Measurements from ENCODE around the gene SMIM9.

Gene SMIM9

DNA sequence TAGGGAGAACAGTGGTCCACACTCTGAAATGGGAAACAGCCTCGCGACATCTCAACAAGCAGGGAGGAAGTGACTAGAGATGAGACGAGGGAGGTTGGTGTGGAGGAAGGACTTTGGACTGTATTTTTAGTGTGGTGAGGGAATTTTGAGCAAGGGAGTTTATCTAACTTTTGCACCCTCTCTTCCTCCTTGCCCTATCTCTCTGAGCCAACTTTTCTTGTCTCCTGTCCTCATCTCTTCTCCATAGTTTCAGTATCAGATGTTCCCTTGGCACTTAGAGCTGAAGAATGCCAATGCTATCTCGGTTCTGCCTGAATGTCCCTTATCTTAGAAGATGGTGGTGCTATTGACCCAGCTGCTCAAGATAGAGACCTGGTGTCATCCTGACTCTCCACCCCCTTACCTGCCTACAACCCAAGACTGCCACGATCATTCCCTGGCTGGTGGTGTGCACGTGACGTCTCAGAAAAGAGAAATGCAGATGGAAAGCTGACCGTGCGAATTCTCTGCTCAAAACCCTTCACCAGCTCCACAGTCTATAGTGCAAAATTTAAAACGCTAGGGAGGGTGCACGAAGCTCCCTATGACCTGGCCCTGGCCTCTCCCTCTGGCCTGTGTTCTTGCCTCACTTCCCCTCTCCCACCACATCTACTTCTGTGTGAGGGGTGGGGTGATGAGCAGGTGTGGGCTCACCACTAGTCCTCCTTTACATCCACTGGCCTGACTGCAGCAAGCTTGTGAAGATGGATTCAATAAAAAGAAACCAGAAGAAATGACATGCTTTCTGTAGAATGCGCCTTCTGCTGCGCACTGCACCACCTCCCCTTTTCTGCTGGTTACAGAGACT, 50.1 kb downstream of the SMIM9 start:
- H3K4me3 ChIP-seq (ENCODE audit: low read depth, low read length): no peak overlapping the region

DNA sequence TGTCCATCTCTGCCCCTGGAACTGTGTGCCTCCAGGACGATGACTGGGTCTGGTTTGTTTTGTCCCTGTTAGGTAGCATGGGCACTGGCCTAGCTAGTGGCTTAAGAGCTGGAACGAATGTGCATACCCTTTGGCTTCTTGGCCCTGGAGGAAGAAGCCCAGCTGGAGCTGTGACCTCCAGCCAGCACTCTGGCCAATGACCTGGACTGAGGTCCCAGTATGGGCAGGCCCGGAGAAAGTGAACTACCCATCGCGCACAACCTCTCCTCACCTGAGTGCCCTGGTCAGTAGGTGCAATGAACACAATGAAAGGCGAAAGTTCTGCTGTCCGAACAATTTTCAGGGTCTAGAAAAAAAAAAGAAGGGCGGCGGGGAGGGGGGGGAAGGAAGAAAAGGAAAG, 53.5 kb downstream of the SMIM9 start:
- no peak overlapping the region for H3K4me3 ChIP-seq (ENCODE audit: low read depth, low read length)

DNA sequence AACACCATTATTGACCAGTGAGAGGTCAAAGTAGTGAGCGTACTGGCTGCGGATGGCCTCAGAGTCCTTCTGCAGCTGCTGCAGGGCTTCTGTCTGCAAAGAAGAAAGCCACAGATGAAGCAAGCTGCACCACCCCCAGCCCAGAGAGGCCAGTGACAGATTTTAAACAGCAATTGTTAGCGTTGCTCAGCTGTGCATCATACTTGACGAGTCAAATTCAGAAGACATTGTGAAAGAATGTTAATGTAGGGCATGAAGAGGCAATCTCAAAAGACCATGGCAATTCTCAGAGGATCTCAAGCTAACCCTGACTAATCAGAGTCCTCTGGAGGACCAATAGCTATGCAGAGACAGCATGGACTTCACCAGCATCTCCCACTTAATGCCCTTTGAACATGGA, 55.2 kb downstream of the SMIM9 start:
- no peak overlapping the region for H3K4me3 ChIP-seq (ENCODE audit: low read depth, low read length)

DNA sequence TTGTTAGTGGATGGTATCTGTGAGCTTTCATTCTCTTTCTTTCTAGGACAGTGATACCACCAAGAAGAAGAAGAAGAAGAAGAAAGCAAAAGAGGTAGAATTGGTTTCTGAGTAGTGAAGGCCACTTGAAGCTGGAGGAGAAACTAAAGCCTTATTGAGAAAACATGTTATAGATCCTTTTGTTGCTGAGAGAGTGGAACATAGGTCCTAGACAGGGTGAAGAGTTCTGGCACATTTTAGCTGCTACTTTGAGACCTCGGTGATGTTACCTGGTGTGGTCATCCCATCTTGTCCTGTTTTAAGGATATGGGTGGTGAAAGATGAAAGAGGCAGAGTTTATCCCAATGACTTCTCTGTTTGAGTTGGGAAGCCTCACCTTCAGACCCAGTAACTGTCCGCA, 57.7 kb downstream of the SMIM9 start:
- no peak overlapping the region for H3K4me3 ChIP-seq (ENCODE audit: low read depth, low read length)

DNA sequence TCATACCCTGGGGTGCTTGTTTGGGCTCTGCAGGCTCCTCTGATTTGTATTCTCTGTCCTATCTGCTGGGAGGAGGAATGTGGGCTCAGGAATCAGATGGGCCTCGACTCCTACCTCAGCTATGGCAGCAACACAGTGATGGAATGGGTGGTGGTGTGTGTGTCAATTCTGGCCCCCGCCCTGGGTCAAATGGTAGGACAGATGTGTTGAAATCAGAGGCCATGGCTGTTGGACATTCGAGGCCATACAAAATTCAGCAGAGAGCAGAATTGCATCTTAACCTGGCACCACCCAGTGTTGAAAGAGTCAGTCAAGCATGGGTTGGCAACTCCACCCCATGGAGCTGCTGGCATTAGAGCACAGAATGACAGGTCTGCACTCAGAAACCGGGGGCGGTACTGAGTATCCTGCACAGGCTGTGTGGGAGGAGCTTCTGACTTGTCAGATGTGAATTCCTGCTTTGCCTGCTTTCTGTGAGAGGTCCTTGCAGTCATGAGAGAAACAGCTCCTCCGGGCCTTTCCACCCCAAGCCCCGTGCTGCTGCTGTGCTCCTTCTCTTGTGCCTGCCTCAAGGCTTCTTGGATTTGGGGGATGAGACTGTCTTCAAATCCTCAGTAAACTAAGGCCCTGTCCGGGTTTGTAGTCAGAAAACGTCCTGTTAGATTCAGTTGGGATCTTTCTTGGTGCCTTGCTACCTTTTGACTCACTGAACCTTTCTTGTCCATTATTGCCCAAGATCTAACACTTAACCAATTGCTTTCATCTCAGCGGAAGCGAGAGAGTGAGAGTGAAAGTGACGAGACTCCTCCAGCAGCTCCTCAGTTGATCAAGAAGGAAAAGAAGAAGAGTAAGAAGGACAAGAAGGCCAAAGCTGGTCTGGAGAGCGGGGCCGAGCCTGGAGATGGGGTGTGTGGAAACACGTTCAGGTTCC, 58.8 kb downstream of the SMIM9 start:
- H3K4me3 ChIP-seq (ENCODE audit: low read depth, low read length): no peak overlapping the region

DNA sequence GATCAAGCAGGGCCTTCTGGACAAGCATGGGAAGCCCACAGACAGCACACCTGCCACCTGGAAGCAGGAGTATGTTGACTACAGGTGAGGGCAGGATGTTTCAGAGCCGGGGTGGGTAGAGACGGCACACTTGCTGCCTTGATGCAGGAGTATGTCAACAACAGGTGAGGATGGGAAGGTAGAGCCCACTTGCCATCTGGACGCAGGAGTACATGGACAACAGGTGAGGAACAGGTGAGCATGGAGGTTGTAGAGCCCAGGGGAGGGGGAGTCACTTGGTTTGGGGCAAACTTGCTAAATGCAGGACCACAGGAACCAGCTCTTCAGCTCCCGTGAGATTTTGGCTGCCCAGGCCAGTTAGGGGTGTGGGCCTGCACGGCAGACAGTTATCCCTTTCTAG, 59.8 kb downstream of the SMIM9 start:
- no peak overlapping the region for H3K4me3 ChIP-seq (ENCODE audit: low read depth, low read length)

Data from iPS-11a (cell line).